Measurements from ENCODE around the gene GREM2. TPM values are rescaled to one million over a fixed set of nuclear protein-coding genes. Genes with fewer than 3 reads are reported as not detected.

GREM2 gene
- total RNA-seq, 2 donors from 2014 or later, result 7.8 to 10.9 TPM

DNA sequence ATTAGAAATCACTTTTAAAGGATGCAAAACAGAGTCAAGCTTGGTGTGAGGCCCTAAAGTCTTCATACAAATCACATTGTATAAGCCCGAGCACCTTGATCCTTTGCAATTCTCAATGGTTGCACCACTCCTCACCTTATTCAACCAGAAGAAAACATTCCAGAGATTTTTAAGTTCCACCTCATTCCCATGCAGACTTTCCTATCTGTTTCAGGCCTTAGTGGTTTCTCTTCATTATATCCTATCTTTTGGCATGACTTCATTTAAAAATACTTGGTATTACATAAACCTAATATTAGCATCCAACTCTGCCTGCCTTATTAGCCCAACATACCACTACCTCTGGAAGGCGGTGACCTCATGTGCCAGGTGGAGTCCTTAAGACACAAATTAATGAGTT lies 9.3 kb upstream of the GREM2 start:
- no peaks in the 10 kb centered on the region for H3K36me3 Mint-ChIP-seq (ENCODE audit: low read depth)
- Histone ChIP-seq H3K4me1 (ENCODE audit: control insufficient read depth, insufficient read depth, low read length) (no peaks in the 10 kb centered on the region), H3K9me3 (ENCODE audit: control insufficient read depth, low read length) (no peaks in the 10 kb centered on the region), H3K36me3 (ENCODE audit: control insufficient read depth, insufficient read depth, low read length) (no peaks in the 10 kb centered on the region), H3K27ac (ENCODE audit: low read depth, low read length) (no peak overlapping the region), H3K9ac (ENCODE audit: extremely low read depth, low read length, poor library complexity, severe bottlenecking) (no peak overlapping the region), H3K27me3 (ENCODE audit: control insufficient read depth, insufficient read depth, low read length, poor library complexity, severe bottlenecking) (no peaks in the 10 kb centered on the region), H3K4me3 (ENCODE audit: low read length) (no peak overlapping the region)
- WGBS, 2 experiments (ENCODE audit: insufficient coverage in 1 of 2, insufficient read length in 1 of 2), result 90 to 93% methylated on average over 2 of the region's 2 CpGs
- no peaks in the 10 kb centered on the region for H3K9me3 Mint-ChIP-seq
- TF ChIP-seq, protein P1, sequence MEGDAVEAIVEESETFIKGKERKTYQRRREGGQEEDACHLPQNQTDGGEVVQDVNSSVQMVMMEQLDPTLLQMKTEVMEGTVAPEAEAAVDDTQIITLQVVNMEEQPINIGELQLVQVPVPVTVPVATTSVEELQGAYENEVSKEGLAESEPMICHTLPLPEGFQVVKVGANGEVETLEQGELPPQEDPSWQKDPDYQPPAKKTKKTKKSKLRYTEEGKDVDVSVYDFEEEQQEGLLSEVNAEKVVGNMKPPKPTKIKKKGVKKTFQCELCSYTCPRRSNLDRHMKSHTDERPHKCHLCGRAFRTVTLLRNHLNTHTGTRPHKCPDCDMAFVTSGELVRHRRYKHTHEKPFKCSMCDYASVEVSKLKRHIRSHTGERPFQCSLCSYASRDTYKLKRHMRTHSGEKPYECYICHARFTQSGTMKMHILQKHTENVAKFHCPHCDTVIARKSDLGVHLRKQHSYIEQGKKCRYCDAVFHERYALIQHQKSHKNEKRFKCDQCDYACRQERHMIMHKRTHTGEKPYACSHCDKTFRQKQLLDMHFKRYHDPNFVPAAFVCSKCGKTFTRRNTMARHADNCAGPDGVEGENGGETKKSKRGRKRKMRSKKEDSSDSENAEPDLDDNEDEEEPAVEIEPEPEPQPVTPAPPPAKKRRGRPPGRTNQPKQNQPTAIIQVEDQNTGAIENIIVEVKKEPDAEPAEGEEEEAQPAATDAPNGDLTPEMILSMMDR (conservative IDR thresholded peaks at IDR 0.05), result no peak
- H3K27ac Mint-ChIP-seq, result peak overlapping the region; percentile 33
- no peaks in the 10 kb centered on the region for H3K27me3 Mint-ChIP-seq (ENCODE audit: insufficient read depth)
- no peak for DNase-seq
- H3K4me1 Mint-ChIP-seq, result peaks cover 2% of the 10 kb centered on the region
- no peak overlapping the region for H3K4me3 Mint-ChIP-seq

- 91 to 93% methylated on average over 11 to 19 of the region's 19 CpGs for WGBS, 2 experiments (ENCODE audit: insufficient coverage in 1 of 2, insufficient read length in 1 of 2)
- no peak for DNase-seq
- no peak overlapping the region for H3K4me3 Mint-ChIP-seq
These were observed 8.1 kb upstream of the GREM2 start for GRCh38 chr1:240619906-240620621.

DNA sequence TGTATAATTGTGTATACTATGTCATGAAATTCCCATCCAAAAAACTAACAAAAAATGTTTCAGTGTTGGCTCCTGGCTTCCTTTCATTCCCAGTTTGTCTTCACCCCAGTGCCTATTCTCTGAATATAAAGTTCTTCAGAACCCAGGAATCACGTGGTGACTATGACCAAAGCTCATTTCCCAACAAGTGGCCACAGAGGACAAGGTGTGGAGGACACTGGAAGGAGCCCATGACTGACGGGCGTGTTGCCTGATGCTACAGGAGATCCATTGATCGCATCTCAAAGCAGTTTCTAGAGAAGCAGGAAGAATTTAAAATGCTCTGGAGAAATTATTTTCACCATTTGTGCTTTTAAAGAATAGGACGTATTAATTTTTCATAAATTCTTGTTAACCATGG lies 7.4 kb upstream of the GREM2 start:
- H3K36me3 ChIP-seq (ENCODE audit: control insufficient read depth, insufficient read depth, low read length), result no peaks in the 10 kb centered on the region
- no peaks in the 10 kb centered on the region for H3K4me1 ChIP-seq (ENCODE audit: control insufficient read depth, insufficient read depth, low read length)
- TF ChIP-seq, protein P1 (conservative IDR thresholded peaks at IDR 0.05), result no peak
- peaks cover 2% of the 10 kb centered on the region for H3K4me1 Mint-ChIP-seq
- 94 to 97% methylated on average over 5 of the region's 5 CpGs for WGBS, 2 experiments (ENCODE audit: insufficient coverage in 1 of 2, insufficient read length in 1 of 2)
- no peak for DNase-seq
- H3K27me3 ChIP-seq (ENCODE audit: control insufficient read depth, insufficient read depth, low read length, poor library complexity, severe bottlenecking), result no peaks in the 10 kb centered on the region
- no peak overlapping the region for H3K27ac Mint-ChIP-seq
- no peak overlapping the region for H3K9ac ChIP-seq (ENCODE audit: extremely low read depth, low read length, poor library complexity, severe bottlenecking)
- no peaks in the 10 kb centered on the region for H3K36me3 Mint-ChIP-seq (ENCODE audit: low read depth)
- H3K27me3 Mint-ChIP-seq (ENCODE audit: insufficient read depth), result no peaks in the 10 kb centered on the region
- H3K27ac ChIP-seq (ENCODE audit: low read depth, low read length), result peak overlapping the region; percentile 44
- H3K9me3 Mint-ChIP-seq, result no peaks in the 10 kb centered on the region
- no peak overlapping the region for H3K4me3 Mint-ChIP-seq
- H3K4me3 ChIP-seq (ENCODE audit: low read length), result no peak overlapping the region
- no peaks in the 10 kb centered on the region for H3K9me3 ChIP-seq (ENCODE audit: control insufficient read depth, low read length)

More at GRCh38 chr1:240619906-240620621, 8.1 kb upstream of the GREM2 start:
- TF ChIP-seq, protein P1 (conservative IDR thresholded peaks at IDR 0.05), result no peak
- H3K36me3 Mint-ChIP-seq (ENCODE audit: low read depth), result no peaks in the 10 kb centered on the region
- H3K9me3 ChIP-seq (ENCODE audit: control insufficient read depth, low read length), result no peaks in the 10 kb centered on the region
- no peaks in the 10 kb centered on the region for H3K9me3 Mint-ChIP-seq
- H3K27me3 ChIP-seq (ENCODE audit: control insufficient read depth, insufficient read depth, low read length, poor library complexity, severe bottlenecking), result no peaks in the 10 kb centered on the region
- H3K36me3 ChIP-seq (ENCODE audit: control insufficient read depth, insufficient read depth, low read length), result no peaks in the 10 kb centered on the region
- H3K27me3 Mint-ChIP-seq (ENCODE audit: insufficient read depth), result no peaks in the 10 kb centered on the region
- H3K27ac ChIP-seq (ENCODE audit: low read depth, low read length), result peak overlapping the region; percentile 44
- no peak overlapping the region for H3K4me3 ChIP-seq (ENCODE audit: low read length)
- H3K4me1 ChIP-seq (ENCODE audit: control insufficient read depth, insufficient read depth, low read length), result no peaks in the 10 kb centered on the region
- no peak overlapping the region for H3K27ac Mint-ChIP-seq
- peaks cover 2% of the 10 kb centered on the region for H3K4me1 Mint-ChIP-seq
- no peak overlapping the region for H3K9ac ChIP-seq (ENCODE audit: extremely low read depth, low read length, poor library complexity, severe bottlenecking)
